ENCODE results near the gene PUDP. TPM values are rescaled to one million over a fixed set of nuclear protein-coding genes. Genes with fewer than 3 reads are reported as not detected.

PUDP gene
- total RNA-seq, 6 experiments from 2014 or later = 8.8 to 18.4 (median 11.8) TPM

Small RNAs within 50 kb of the gene (microRNA-seq; reads per million reads assigned to microRNA genes)
- gene MIR4767 = 1.3 to 2.9 reads per million in 2 donors

Small RNAs within 50 kb of the gene (small RNA-seq; reads per million reads assigned to genes)
- gene MIR4767 = 0 to 0.29 reads per million in 2 experiments

Other genes with a start within 250 kb of the PUDP start
- 10 to 100 TPM in 4 of 6 experiments, 1 to 10 TPM in 2; 4.7 to 12.8 (median 10.7) TPM for gene STS, start 441 bp downstream of the PUDP start, total RNA-seq